Trophoblast cell (in vitro differentiated cells and primary cell): ENCODE data around the gene ID2.

ENCODE experiments used
- DNase-seq, 2 donors: peaks; one replicate each; pipeline ENCODE4 v3.0.0-alpha.2; 2016
- H2AFZ ChIP-seq: 2 replicates; pipeline ENCODE4 v1.6.1; 2013; ENCODE audit warnings: low read length, moderate library complexity, mild to moderate bottlenecking; ENCODE audit not compliant: insufficient read depth, poor library complexity
- H2AK5ac ChIP-seq: 2 replicates; pipeline ENCODE4 v1.6.1; 2013; ENCODE audit warnings: mild to moderate bottlenecking, low read length
- H2BK120ac ChIP-seq: 2 replicates; pipeline ENCODE4 v1.6.1; 2013; ENCODE audit warnings: low read length, mild to moderate bottlenecking, moderate library complexity; ENCODE audit not compliant: insufficient read depth, poor library complexity
- H2BK12ac ChIP-seq: 2 replicates; pipeline ENCODE4 v1.6.1; 2013; ENCODE audit warnings: mild to moderate bottlenecking, low read length, moderate library complexity
- H2BK5ac ChIP-seq: 2 replicates; pipeline ENCODE4 v1.6.1; 2013; ENCODE audit warnings: low read length, low read depth, moderate library complexity, mild to moderate bottlenecking; ENCODE audit not compliant: poor library complexity
- H3K14ac ChIP-seq: 2 replicates; pipeline ENCODE4 v1.6.1; 2013; ENCODE audit warnings: mild to moderate bottlenecking, low read length
- H3K18ac ChIP-seq: 2 replicates; pipeline ENCODE4 v1.6.1; 2013; ENCODE audit warnings: mild to moderate bottlenecking, low read length
- H3K23ac ChIP-seq: 2 replicates; pipeline ENCODE4 v1.6.1; 2013; ENCODE audit warnings: low read length
- H3K27ac ChIP-seq: 2 replicates; pipeline ENCODE4 v1.5.1; 2013; ENCODE audit warnings: low read depth, mild to moderate bottlenecking, inconsistent platforms, low read length, moderate library complexity
- H3K27me3 ChIP-seq: 2 replicates; pipeline ENCODE4 v1.6.1; 2013; ENCODE audit warnings: inconsistent platforms, mild to moderate bottlenecking, low read length, moderate library complexity; ENCODE audit not compliant: insufficient read depth
- H3K36me3 ChIP-seq, 2 experiments: 1 replicate in 1 of 2; 2 replicates in 1 of 2; pipeline ENCODE4 v1.6.1; 2013; ENCODE audit warnings: low read length in 2 of 2, mild to moderate bottlenecking in 2 of 2, moderate library complexity in 1 of 2; ENCODE audit not compliant: insufficient read depth in 2 of 2, control insufficient read depth in 1 of 2
- H3K4ac ChIP-seq: 2 replicates; pipeline ENCODE4 v1.6.1; 2013; ENCODE audit warnings: low read depth, mild to moderate bottlenecking, low read length, moderate library complexity
- H3K4me1 ChIP-seq, 2 experiments: 1 replicate in 1 of 2; 2 replicates in 1 of 2; pipeline ENCODE4 v1.6.1; 2013; ENCODE audit warnings: low read length in 2 of 2, mild to moderate bottlenecking in 2 of 2, moderate library complexity in 1 of 2; ENCODE audit not compliant: insufficient read depth in 2 of 2, control insufficient read depth in 1 of 2
- H3K4me2 ChIP-seq: 2 replicates; pipeline ENCODE4 v1.6.1; 2013; ENCODE audit warnings: inconsistent platforms, mild to moderate bottlenecking, low read length, moderate library complexity
- H3K4me3 ChIP-seq: 2 replicates; pipeline ENCODE4 v1.5.1; 2013; ENCODE audit warnings: mild to moderate bottlenecking, low read depth, low read length, inconsistent platforms
- H3K79me1 ChIP-seq: one replicate; pipeline ENCODE4 v1.6.1; 2013; ENCODE audit warnings: low read length
- H3K79me2 ChIP-seq: 2 replicates; pipeline ENCODE4 v1.6.1; 2013; ENCODE audit warnings: low read length, mild to moderate bottlenecking; ENCODE audit not compliant: control insufficient read depth, insufficient read depth, poor library complexity
- H3K9ac ChIP-seq: 2 replicates; pipeline ENCODE4 v1.6.1; 2013; ENCODE audit warnings: mild to moderate bottlenecking, low read length
- H3K9me3 ChIP-seq: 2 replicates; pipeline ENCODE4 v1.6.1; 2013; ENCODE audit warnings: low read depth, mild to moderate bottlenecking, control low read depth, inconsistent platforms, low read length; ENCODE audit not compliant: insufficient read depth
- H4K12ac ChIP-seq: 2 replicates; pipeline ENCODE4 v1.6.1; 2013; ENCODE audit warnings: low read depth, mild to moderate bottlenecking, low read length, moderate library complexity
- H4K8ac ChIP-seq: 2 replicates; pipeline ENCODE4 v1.6.1; 2013; ENCODE audit warnings: low read depth, mild to moderate bottlenecking, low read length, moderate library complexity
- H4K91ac ChIP-seq: one replicate; pipeline ENCODE4 v1.6.1; 2013; ENCODE audit warnings: low read depth, mild to moderate bottlenecking, low read length, moderate library complexity
- WGBS: extraction: QIAGEN DNeasy Blood & Tissue Kit; methylation state at CpG from one replicate; pipeline ENCODE4 v1.1.7; 2013; ENCODE audit warnings: missing lambda C conversion rate; ENCODE audit not compliant: insufficient read length, insufficient coverage; ENCODE audit errors: extremely low coverage; 5-methylcytosine and 5-hydroxymethylcytosine counted together

The ID2 gene

GRCh38 chr2:8667896-8668512 lies 13.9 kb upstream of the ID2 start:
- H3K9me3 ChIP-seq = no peaks in the 10 kb centered on the region
- H2AFZ ChIP-seq = no peak overlapping the region
- no peaks in the 10 kb centered on the region for H3K79me2 ChIP-seq
- peaks cover 3% of the 10 kb centered on the region for H3K79me1 ChIP-seq
- no peak overlapping the region for H3K27ac ChIP-seq
- DNase-seq = no peak
- H3K27me3 ChIP-seq = no peaks in the 10 kb centered on the region
- H2AK5ac ChIP-seq = no peak overlapping the region
- H2BK120ac ChIP-seq = no peak overlapping the region
- no peak overlapping the region for H3K23ac ChIP-seq
- no peak overlapping the region for H4K8ac ChIP-seq
- H3K4ac ChIP-seq = no peak overlapping the region
- no peak overlapping the region for H3K4me3 ChIP-seq
- H3K4me2 ChIP-seq = no peak overlapping the region
- no peak overlapping the region for H2BK5ac ChIP-seq
- no peak overlapping the region for H3K9ac ChIP-seq
- no peak overlapping the region for H3K18ac ChIP-seq
- 100% methylated on average over 6 of the region's 6 CpGs for WGBS
- no peak overlapping the region for H3K14ac ChIP-seq
- peaks cover 0 to 5% of the 10 kb centered on the region in 2 experiments for H3K4me1 ChIP-seq
- H3K36me3 ChIP-seq = no peaks in the 10 kb centered on the region
- no peak overlapping the region for H4K91ac ChIP-seq
- H2BK12ac ChIP-seq = no peak overlapping the region
- H4K12ac ChIP-seq = no peak overlapping the region

GRCh38 chr2:8669157-8669817 lies 12.6 kb upstream of the ID2 start:
- no peak overlapping the region for H4K91ac ChIP-seq
- no peaks in the 10 kb centered on the region for H3K27me3 ChIP-seq
- no CpG with 5 or more reads among the region's 3 CpGs for WGBS
- no peak overlapping the region for H4K12ac ChIP-seq
- H3K4me3 ChIP-seq = no peak overlapping the region
- no peak overlapping the region for H3K4ac ChIP-seq
- H3K36me3 ChIP-seq = peaks cover 0 to 2% of the 10 kb centered on the region in 2 experiments
- H3K79me1 ChIP-seq = no peaks in the 10 kb centered on the region
- H2BK5ac ChIP-seq = no peak overlapping the region
- H2AK5ac ChIP-seq = no peak overlapping the region
- no peak overlapping the region for H2AFZ ChIP-seq
- no peak overlapping the region for H4K8ac ChIP-seq
- no peak for DNase-seq
- H3K27ac ChIP-seq = no peak overlapping the region
- H3K4me1 ChIP-seq = peaks cover 0 to 5% of the 10 kb centered on the region in 2 experiments
- no peak overlapping the region for H3K14ac ChIP-seq
- H3K79me2 ChIP-seq = no peaks in the 10 kb centered on the region
- H3K4me2 ChIP-seq = no peak overlapping the region
- H2BK12ac ChIP-seq = no peak overlapping the region
- peaks cover 4% of the 10 kb centered on the region for H3K9me3 ChIP-seq
- H2BK120ac ChIP-seq = no peak overlapping the region
- H3K23ac ChIP-seq = no peak overlapping the region
- no peak overlapping the region for H3K18ac ChIP-seq
- H3K9ac ChIP-seq = no peak overlapping the region

DNA sequence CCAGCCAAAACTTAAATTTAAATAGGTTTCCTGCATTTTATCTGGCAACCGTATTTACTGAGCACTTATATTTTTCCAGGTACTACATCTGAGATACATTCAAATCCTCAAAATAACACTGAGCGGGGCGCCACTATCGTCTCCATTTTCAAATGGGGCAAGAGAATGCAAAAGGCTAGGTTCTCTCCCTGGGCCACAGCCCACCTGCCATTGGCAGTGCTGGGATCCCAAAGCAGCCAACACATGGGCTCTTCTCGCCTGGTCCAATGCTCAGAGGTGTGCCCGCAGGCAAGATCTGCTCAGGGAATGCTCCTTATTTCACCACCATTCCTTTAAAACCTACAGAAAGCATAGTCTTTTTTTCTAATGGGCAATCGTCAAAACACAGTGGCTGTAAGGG lies 11.3 kb upstream of the ID2 start:
- Histone ChIP-seq H3K79me1 (peaks cover 2% of the 10 kb centered on the region), H3K23ac (no peak overlapping the region), H3K4ac (no peak overlapping the region), H3K9me3 (peaks cover 6% of the 10 kb centered on the region), H3K4me1 (peaks cover 0 to 5% of the 10 kb centered on the region in 2 experiments), H2BK12ac (no peak overlapping the region), H3K27me3 (no peaks in the 10 kb centered on the region), H3K79me2 (no peaks in the 10 kb centered on the region), H3K18ac (no peak overlapping the region), H3K4me2 (no peak overlapping the region), H4K91ac (no peak overlapping the region), H2AK5ac (no peak overlapping the region), H3K36me3 (peaks cover 2% of the 10 kb centered on the region in 2 experiments), H2BK5ac (no peak overlapping the region), H3K14ac (no peak overlapping the region), H2BK120ac (no peak overlapping the region), H3K27ac (no peak overlapping the region), H2AFZ (no peak overlapping the region), H4K12ac (no peak overlapping the region), H3K9ac (no peak overlapping the region), H4K8ac (no peak overlapping the region), H3K4me3 (no peak overlapping the region)
- no CpG with 5 or more reads among the region's 7 CpGs for WGBS
- no peak for DNase-seq

DNA sequence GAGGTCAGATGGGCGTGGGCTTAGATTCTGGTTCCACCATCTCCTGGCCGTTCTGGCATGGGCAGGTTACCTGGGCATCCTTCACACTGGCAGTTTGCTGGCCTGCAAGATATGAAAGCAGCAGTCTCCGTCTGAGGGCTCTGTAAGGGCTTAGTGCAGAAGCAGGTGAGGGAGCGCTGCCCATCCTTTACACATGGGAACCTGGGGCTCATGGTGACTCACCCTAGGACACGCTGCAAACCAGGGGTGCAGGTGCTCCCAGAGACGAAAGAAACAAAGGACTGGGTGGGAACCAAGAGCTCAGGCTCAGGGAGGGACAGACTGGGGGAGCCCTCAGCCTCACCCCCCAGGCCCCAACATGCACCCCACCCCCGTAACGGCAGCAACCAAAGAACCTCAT lies 10.7 kb upstream of the ID2 start:
- Histone ChIP-seq H4K91ac (no peak overlapping the region), H3K14ac (no peak overlapping the region), H3K4me3 (no peak overlapping the region), H2AFZ (no peak overlapping the region), H4K8ac (no peak overlapping the region), H2AK5ac (no peak overlapping the region), H3K9ac (no peak overlapping the region), H3K27ac (no peak overlapping the region), H3K27me3 (no peaks in the 10 kb centered on the region), H2BK5ac (no peak overlapping the region), H3K79me1 (peaks cover 8% of the 10 kb centered on the region), H3K36me3 (peaks cover 2% of the 10 kb centered on the region in 2 experiments), H3K9me3 (peaks cover 6% of the 10 kb centered on the region), H3K79me2 (peaks cover 2% of the 10 kb centered on the region), H3K23ac (no peak overlapping the region), H3K4ac (no peak overlapping the region), H3K18ac (no peak overlapping the region), H3K4me2 (no peak overlapping the region), H3K4me1 (peaks cover 3 to 8% of the 10 kb centered on the region in 2 experiments), H4K12ac (no peak overlapping the region), H2BK12ac (no peak overlapping the region), H2BK120ac (no peak overlapping the region)
- WGBS = no CpG with 5 or more reads among the region's 8 CpGs
- DNase-seq = no peak
